ENCODE measurements around the gene ADCYAP1R1. TPM values are rescaled to one million over a fixed set of nuclear protein-coding genes. Genes with fewer than 3 reads are reported as not detected.

The ADCYAP1R1 gene
- total and polyA plus RNA-seq, 2 of the 8 experiments (the other 6 are each of a cell fraction or from before 2014, with no cell fraction given) = 14.4 to 14.6 TPM

DNA sequence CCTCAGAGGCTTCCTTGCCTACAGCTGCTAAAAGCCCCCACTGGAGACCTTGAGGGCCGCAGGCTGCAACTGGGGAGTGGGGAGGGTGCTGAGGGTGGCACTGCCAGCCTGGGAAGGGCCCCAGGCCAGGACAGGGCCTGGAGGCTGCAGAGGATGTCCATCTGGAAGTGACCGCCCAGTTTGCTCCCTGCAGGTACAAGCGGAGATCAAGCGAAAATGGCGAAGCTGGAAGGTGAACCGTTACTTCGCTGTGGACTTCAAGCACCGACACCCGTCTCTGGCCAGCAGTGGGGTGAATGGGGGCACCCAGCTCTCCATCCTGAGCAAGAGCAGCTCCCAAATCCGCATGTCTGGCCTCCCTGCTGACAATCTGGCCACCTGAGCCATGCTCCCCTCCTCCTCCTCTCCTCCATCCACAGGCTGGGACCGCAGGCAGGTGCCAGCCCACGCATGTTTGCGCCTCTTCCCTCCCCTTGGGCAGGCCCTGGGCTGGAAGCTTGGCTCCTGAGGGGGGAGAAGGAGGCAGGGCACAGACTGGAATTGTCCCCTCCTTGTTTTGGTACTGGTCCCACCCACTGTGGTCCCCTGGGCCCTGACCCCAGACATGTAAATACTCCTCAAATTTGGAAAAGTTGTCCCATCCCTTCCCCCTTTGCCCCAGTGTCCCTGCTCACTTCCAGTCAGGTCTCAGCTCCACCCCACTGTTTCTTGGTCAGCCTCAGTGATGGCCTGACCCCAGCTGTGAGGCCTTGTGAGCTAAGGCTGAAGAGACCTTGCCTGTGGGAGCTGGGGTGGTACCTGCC, 54.4 kb downstream of the ADCYAP1R1 start (continued):
- TF ChIP-seq, protein P1, sequence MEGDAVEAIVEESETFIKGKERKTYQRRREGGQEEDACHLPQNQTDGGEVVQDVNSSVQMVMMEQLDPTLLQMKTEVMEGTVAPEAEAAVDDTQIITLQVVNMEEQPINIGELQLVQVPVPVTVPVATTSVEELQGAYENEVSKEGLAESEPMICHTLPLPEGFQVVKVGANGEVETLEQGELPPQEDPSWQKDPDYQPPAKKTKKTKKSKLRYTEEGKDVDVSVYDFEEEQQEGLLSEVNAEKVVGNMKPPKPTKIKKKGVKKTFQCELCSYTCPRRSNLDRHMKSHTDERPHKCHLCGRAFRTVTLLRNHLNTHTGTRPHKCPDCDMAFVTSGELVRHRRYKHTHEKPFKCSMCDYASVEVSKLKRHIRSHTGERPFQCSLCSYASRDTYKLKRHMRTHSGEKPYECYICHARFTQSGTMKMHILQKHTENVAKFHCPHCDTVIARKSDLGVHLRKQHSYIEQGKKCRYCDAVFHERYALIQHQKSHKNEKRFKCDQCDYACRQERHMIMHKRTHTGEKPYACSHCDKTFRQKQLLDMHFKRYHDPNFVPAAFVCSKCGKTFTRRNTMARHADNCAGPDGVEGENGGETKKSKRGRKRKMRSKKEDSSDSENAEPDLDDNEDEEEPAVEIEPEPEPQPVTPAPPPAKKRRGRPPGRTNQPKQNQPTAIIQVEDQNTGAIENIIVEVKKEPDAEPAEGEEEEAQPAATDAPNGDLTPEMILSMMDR (IDR thresholded peaks at IDR 0.05; ENCODE audit: control extremely low read depth in 1 of 3, insufficient read depth in 1 of 3, low read depth in 1 of 3, low read length in 3 of 3) = no peak
- TF ChIP-seq BCL11A (IDR thresholded peaks at IDR 0.05; ENCODE audit: low read depth in 2 of 2, low read length in 2 of 2) (no peak), CHD7 (IDR thresholded peaks at IDR 0.05; ENCODE audit: insufficient replicate concordance, low read length) (no peak), E2F6 (IDR thresholded peaks at IDR 0.05) (no peak)
